ENCODE data around the gene SLC45A3.
"Not testable (repeated sequence)": the region's sequence is repeated elsewhere in the genome, so short reads cannot be mapped to it uniquely, and the experiment has no call there.

Gene SLC45A3

GRCh38 chr1:205680073-205680851 lies at the start of gene SLC45A3:
TSS of gene SLC45A3 (minus strand) at chr1:205680509. CDS start at chr1:205664656, 15,853 bp downstream.
- DNase-seq: no peak

GRCh38 chr1:205726619-205727125 lies 46.4 kb upstream of the SLC45A3 start:
- DNase-seq: no peak

- DNase-seq: no peak
Observed at GRCh38 chr1:205725514-205725913, 45.2 kb upstream of the SLC45A3 start.

- not testable (repeated sequence) for DNase-seq
Observed at GRCh38 chr1:205720740-205721139, 40.4 kb upstream of the SLC45A3 start.

- no peak for DNase-seq
Observed at GRCh38 chr1:205719762-205720161, 39.5 kb upstream of the SLC45A3 start.

- no peak for DNase-seq
Observed at GRCh38 chr1:205719015-205719414, 38.7 kb upstream of the SLC45A3 start.

GRCh38 chr1:205716371-205717132 lies 36.2 kb upstream of the SLC45A3 start:
- DNase-seq: no peak

GRCh38 chr1:205715628-205716027 lies 35.3 kb upstream of the SLC45A3 start:
- no peak for DNase-seq

GRCh38 chr1:205714906-205715246 lies 34.6 kb upstream of the SLC45A3 start:
- DNase-seq: no peak

GRCh38 chr1:205714190-205714905 lies 34.0 kb upstream of the SLC45A3 start:
- no peak for DNase-seq

GRCh38 chr1:205711105-205712048 lies 31.1 kb upstream of the SLC45A3 start:
- peak in 1 of 2 experiments; percentile 34 for DNase-seq

GRCh38 chr1:205710201-205711062 lies 30.1 kb upstream of the SLC45A3 start:
- no peak for DNase-seq

- DNase-seq: no peak
Observed at GRCh38 chr1:205709640-205710039, 29.3 kb upstream of the SLC45A3 start.

GRCh38 chr1:205709059-205709398 lies 28.7 kb upstream of the SLC45A3 start:
- no peak for DNase-seq

GRCh38 chr1:205706601-205707502 lies 26.5 kb upstream of the SLC45A3 start:
- no peak for DNase-seq

GRCh38 chr1:205704903-205705302 lies 24.6 kb upstream of the SLC45A3 start:
- no peak for DNase-seq

- DNase-seq: no peak
Observed at GRCh38 chr1:205703072-205703471, 22.8 kb upstream of the SLC45A3 start.

- no peak for DNase-seq
Observed at GRCh38 chr1:205701891-205702290, 21.6 kb upstream of the SLC45A3 start.

- DNase-seq: no peak
Observed at GRCh38 chr1:205701420-205701819, 21.1 kb upstream of the SLC45A3 start.

- no peak for DNase-seq
Observed at GRCh38 chr1:205700865-205701401, 20.6 kb upstream of the SLC45A3 start.
